Central memory CD4-positive, alpha-beta T cell (primary cell): Measurements from ENCODE around the gene AQP1.

Experiments
- DNase-seq: peaks from one replicate; pipeline ENCODE4 v3.0.0; 2022

AQP1 gene

GRCh38 chr7:30886608-30887011 lies 25.0 kb upstream of the AQP1 start:
- no peak for DNase-seq

DNA sequence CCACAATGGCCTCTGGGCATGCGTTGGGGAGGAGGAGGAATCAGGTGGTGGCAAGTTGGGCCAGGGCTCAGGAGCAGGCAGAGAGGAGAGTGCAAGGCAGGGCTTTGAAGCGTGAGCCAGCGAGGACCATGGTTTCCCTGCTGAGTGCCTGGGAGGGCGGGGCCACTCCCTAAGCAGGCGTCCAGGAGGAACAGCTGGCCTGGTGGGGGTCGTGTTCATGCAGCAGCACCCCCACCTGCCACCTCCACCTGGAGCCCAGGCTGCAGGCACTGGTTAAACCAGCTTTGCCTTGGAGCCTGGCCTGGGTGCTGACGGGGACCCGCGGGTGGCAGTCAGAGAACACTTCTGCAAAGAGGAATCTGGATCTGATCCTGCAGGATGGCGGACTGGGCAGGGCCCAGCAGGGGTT lies 24.2 kb upstream of the AQP1 start:
- no peak for DNase-seq

- no peak for DNase-seq
Measured at GRCh38 chr7:30888747-30889146, 22.9 kb upstream of the AQP1 start.

- no peak for DNase-seq
Measured at GRCh38 chr7:30890226-30890625, 21.4 kb upstream of the AQP1 start.

DNA sequence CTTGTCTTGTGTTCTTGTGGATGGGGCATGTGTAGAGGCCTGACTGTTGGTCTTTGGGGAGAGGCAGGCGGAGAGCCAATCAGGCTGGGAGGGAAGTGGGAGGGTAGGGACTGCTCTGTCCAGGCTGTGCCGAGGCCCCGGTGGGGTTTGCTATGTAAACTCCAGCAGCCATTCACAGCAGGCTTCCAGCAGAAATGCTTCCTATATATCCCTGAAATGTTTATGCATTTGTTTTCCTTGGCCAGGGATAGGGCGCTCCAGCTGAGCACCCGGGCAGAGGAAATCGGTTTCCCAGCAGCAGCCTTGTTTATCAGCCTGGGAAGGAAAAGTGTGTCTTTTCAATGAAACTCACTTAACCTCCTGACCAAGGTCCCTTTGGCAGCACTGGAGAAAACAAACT lies 18.3 kb upstream of the AQP1 start:
- no peak for DNase-seq

GRCh38 chr7:30894009-30894408 lies 17.6 kb upstream of the AQP1 start:
- no peak for DNase-seq

- DNase-seq, result no peak
Measured at GRCh38 chr7:30894866-30895605, 16.6 kb upstream of the AQP1 start.

DNA sequence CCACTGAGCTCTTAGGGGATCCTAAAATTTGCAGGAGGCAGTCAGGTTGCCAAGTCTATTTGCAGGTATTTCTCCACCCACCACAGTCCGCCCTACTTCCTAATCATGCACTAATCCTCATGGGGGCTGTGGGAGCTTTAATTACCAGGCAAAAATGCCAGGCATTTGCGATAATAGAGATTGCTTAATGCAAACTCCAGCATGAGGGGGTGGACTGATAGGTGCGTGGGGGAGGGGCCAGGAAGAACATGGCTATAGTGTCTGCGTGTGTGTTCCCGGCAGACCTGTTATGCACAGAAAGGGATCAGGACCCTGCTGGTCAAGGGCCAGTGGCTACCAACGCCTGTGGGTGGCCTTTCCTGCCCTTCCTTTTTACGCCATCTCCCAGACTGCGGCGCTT lies 15.6 kb upstream of the AQP1 start:
- no peak for DNase-seq

DNA sequence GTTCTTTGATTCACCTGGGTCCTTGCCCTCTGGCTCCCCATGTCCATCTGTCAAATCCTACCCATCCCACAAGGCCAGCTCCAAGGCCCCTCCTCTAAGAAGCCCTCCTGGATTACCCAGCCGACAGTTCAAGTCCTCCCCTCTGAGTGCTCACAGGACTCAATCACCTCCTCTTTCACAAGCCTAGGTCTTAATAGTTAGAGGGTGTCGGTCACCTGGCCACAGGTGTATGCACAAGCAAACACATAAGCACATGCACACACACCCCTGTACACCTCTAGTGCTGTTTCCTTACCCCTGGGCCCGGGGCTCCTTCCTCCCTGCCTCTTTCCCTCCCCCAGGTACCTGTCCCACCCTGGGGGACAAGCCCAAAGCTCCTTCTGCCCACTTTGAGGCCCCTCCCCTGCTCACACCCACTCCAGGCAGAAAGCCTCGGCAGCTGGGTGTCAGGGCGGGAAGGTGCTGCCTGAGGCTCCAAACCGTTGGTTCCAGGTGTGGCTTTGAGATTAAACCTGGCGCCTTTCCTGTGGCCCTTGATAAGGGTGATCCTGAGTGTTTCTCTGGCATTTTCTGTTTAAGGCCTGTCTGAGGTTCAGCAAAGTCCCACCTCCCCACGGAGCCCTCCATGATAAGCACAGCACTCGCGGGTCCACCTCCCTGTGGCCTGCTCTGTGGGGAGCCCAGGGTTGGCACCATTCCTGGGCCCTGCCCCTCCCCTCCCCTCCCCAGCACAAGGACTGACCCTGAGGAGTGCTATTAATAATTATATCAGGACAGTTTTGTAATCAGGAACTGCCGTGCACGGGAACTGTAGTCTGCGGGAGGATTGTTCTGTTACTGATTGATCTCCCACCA lies 14.6 kb upstream of the AQP1 start:
- DNase-seq, result no peak

GRCh38 chr7:30897770-30898169 lies 13.9 kb upstream of the AQP1 start:
- no peak for DNase-seq

- no peak for DNase-seq
Measured at GRCh38 chr7:30898411-30898810, 13.2 kb upstream of the AQP1 start.

DNA sequence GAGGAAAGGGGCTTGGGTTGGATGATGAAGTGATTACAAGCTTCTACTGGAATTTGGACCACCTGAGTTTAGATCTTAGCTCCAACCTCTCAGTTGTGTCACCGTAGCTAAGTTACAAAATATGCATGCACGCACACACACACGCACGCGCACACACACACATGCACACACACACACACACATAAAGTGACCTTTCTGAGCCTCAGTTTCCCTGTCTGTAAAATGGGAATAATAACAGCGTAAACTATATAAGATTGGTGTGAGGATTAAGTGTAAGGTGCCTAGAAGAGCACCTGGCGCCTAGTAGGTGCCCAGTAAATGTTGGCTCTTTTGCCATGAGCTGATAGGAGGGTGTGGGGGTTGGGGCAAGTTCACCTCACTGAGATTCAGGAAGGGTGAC lies 12.6 kb upstream of the AQP1 start:
- no peak for DNase-seq

DNA sequence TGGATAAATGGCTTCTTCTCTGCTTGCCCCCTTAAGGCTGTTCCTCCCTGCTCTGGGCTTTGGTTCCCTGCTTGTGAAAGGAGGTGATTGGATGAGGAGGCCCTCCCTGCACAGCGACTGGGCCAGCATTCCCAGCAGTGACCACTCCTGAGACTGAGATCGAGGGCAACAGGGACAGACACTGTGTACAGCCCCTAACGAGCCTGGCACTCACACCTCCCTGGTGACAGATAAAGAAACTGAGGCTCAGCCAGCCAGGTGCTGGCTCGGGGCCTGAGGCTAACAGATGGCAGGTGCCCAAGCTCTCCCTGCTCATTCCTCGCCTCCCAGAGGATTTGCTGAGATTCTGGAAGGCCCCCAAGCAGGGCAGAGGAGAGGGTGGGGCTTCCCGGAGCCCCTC lies 12.0 kb upstream of the AQP1 start:
- no peak for DNase-seq

- no peak for DNase-seq
Measured at GRCh38 chr7:30900053-30900452, 11.6 kb upstream of the AQP1 start.

DNA sequence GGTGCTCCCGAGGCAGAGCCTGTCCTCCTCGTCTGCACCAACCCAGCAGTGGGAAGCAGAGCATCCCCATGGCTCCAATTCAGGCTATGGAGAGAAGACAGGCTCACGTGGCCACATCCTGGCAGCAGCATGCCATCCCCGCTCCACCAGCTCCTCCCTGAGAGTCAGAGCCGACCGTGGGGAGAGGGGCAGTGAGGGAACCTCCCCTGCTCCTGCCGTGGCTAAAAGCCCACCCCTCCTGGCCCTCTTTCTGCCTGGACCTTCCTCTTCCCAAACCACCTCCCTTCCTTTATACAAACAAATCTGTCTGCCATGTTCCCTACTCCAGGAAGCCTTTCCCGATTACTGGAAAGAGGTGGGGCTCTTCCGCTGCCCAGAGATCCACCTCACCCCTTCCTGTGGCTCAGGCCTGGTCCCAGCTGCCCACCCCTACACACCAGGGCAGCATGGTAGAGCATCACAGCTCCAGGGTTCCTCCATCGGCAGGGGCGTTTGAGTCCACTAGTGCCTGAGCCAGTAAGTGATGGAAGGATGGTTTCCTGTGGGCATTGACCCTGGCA lies 10.8 kb upstream of the AQP1 start:
- no peak for DNase-seq

DNA sequence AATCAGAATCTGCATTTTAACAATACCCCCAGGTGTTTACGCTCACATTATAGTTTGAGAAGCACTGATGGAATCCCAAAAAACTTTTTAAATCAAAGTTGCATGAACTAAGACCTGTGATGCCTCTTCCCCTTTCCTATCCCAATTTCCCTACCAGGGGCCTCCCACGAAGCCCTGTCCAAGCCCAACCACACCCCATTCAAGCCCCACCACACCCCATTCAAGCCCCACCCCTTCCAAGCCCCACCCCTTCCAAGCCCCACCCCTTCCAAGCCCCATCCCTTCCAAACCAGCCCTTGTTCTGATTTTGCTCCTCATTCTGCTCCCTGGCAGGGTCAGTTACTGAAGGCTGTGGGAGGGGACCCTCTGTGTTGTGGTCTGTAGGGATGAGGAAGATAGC lies 9.8 kb upstream of the AQP1 start:
- no peak for DNase-seq

GRCh38 chr7:30902466-30902865 lies 9.2 kb upstream of the AQP1 start:
- DNase-seq, result no peak

DNA sequence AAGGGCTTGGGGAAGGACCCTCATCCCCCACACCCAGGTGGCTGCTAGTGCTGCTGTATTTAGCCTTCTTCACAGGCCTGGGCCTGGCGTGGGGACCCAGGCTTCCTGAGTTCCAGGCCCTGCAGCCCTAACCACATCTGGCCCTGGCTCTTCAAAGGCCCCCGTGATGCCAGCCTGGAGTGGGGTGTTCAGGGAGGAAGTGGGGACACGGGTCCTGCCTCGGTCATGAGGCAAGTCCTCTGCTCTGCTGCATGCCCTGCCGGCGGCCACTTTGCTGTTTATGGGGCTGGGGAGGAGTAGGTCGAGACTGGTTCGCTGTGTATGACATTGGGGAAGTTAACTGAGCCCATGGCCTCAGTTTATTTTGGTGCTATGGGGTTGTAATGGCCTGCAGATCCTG lies 8.5 kb upstream of the AQP1 start:
- DNase-seq, result no peak

- DNase-seq, result no peak
Measured at GRCh38 chr7:30904561-30904960, 7.1 kb upstream of the AQP1 start.

DNA sequence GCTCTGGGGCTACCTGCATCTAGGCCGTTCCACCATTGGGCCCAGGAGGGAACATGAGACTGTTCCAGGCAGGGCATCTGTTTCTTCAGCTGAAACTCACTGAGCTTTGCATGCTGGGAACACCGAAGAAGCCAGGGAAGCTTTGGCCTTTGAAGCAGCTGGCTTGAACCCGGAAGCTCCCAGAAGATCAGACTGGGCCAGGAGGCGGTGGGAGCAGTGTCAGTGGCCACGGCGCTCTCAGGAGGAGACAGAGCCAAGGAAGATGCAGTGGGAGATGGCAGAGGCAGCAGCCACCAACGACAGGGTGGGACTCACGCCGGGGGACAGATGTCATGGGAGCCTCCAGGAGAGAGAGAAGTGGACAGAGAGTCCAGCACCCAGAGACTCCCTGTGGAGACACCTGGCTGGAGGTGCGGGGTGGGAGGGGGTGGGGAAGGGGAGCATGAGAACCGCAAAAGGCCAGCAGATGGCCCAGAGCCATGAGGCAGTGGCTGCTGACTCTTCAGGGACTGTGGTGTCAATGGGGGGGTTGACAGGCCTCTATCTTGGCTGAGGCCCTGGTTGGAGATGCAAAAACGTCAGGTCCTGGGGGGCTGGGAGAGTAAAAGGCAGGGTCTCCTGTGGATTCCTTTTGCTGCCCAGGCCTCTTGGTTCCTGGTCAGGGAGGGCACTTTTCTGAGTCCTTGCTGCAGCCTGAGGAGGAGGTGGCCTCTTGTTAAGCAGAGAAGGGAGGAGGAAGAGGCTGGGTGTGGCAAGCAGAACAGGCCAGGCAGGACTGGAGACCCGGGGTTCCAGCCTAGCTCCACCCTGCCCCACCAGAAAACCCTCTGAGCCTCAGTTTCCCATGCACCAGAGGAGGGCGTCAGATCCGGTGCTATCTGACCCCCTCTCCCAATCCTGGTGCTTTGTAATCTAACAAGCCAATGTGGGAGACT lies 6.3 kb upstream of the AQP1 start:
- no peak for DNase-seq

- no peak for DNase-seq
Measured at GRCh38 chr7:30906014-30906413, 5.6 kb upstream of the AQP1 start.

- no peak for DNase-seq
Measured at GRCh38 chr7:30906515-30907240, 5.0 kb upstream of the AQP1 start.
